GM19193 (cell line): Measurements from ENCODE around the gene UBE2QL1.

Experiments used
- POLR2A ChIP-seq: IDR thresholded peaks from 4 replicates; pipeline ENCODE4 v1.6.1; 2011; ENCODE audit not compliant: insufficient read depth, insufficient read length; ENCODE audit errors: extremely low read depth

UBE2QL1 gene

DNA sequence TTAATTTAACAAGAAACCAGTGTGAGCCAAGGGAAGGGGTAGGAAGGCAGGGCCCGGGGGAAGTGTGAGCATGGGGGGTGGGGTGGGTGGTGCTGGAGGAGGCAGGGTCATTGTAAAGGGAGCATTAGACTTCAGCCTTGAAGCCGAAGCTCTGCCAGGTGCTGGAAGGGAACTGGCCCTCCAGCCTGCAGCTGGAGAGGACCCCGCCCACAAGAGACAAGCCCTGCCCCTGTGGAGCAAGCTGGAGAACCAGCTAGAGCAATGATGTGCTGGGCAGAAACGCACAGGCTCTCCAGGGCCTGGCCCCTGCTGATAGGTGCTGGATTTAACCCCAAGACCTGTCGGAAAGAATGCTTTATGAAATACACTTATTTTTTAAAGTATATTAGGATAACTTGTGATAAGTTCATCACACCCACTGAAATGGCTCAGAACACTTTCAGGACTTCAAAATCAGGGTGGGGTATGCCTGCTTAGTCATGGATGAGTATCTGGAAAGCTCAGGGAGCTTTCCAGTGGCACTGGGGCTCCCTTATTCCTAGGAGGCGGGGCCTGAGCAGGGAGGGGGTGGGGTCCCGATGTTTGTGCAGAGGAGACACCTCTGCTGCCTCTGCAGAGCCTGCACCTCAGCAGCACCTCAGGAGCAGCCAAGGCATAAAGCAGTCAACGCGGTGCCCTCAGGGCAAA lies 27.1 kb downstream of the UBE2QL1 start:
- TF ChIP-seq POLR2A, result no peak

DNA sequence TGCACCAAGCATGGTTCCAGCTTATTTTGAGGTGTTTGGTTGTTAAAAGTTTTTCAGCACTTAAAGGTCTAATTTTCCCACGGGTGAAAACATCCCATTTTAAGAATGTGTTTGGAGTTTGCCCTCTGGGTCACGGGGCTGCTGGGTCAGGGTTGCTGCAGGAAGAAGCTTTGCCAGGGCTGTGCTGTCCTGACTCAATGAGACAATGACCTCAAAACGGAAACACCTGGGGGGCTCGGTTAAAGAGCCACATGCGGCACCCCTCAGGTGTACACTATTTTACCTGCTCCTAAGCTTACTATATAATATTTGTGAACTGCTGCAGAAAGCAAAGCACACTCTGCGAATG lies 27.6 kb downstream of the UBE2QL1 start:
- no peak for TF ChIP-seq POLR2A

DNA sequence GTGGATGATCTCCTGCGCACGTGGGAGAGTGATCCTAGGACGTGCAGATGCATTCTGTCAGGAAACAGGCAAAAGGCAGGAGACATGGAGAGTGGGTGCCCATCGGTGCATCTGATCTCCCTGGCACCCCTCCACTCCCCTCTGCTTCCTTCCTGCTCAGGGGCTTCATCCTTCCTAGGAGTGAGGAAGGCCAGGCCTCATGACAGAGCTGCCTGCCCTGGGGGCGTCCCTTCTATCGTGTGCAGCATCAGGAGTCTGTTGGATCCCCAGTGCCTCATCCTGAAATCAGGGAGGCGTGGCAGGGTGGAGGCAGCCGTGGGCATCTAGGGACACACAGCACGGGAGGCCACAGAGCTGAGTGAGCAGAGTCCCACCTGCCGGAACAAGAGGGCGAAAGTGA lies 30.1 kb downstream of the UBE2QL1 start:
- no peak for TF ChIP-seq POLR2A

DNA sequence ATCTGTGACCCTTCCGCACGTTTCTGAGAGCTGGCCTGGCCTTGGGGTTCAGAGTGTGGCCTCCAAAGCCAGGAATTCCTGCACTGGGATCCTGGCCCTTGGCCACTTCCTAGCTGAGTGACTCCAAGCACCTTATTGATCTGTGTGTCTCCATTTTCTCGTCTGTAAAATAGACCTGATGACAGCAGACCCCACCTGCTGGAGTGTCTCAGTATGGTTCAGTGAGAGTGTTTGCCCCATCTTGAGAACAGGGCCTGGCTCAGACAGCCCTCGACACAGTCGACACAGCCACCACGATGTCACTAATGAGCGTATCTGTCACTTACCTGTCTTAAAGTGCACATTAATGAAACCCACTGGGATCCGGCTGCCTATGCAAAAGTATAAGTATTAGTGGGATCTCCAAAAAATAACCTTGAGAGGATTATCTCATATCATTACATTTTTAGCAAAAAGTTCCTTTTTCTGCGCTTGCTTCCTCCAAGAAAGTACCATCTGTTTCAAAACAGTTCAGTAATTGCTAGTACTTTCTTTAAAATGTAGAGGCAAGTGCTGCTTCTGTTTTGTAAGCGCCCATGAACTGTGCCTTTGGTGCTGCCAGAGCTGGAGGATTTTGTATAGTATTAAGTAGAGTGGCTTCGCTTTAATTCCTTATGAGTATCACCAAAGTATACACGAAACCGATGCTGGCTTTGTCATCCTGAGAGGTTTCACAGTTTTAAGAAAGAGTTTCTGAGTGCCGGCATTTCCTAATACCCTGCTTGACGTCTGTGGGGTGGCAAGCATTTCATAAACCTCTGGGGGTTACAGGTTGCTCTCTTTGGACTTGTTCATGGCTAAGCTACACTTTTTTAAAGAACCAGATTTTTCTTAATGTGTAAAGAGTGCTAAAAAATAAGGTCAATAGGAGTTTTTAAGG lies 31.7 kb downstream of the UBE2QL1 start:
- TF ChIP-seq POLR2A, result no peak

DNA sequence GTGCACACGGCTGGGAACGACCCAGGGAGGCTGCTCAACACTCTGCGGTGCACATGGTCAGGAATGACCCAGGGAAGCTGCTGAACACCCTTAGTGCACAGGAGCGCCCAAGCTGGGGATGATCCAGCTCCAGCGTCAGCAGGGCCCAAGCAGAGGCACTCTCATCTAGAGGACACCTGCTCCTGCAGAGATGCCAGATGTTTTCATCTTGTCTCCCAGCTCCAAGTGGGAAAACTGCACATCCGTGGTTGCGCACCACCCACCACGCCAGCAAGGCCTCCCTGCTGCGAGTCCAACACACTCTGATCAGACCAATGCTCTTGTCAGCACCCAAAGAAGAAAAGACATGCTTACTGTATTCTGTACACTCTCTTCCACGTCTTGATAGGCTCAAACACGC lies 34.1 kb downstream of the UBE2QL1 start:
- no peak for TF ChIP-seq POLR2A

DNA sequence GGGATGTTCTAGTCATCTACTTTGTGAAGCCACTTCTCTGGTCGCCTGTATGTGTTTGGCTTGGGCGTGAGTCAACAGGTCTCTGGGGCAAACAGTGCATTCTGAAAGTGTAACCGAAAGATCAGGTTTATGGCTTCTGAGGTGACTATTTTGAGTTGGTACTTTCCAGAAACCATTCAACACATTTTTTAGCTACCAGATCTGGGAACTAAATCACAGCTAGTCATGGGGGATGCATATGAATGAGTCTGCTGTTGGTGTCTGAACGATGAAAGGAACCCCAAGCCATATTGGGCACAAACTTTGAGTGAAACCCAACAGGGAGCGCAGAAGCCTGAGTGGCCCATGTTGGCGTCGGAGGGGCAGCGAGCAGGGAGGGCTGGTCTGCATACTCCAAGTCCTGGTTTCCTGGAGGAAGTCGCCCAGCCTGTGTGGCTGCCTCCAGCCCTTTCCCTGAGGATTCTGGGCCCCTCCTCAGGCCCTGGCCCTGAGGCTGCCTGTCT lies 35.3 kb downstream of the UBE2QL1 start:
- no peak for TF ChIP-seq POLR2A

DNA sequence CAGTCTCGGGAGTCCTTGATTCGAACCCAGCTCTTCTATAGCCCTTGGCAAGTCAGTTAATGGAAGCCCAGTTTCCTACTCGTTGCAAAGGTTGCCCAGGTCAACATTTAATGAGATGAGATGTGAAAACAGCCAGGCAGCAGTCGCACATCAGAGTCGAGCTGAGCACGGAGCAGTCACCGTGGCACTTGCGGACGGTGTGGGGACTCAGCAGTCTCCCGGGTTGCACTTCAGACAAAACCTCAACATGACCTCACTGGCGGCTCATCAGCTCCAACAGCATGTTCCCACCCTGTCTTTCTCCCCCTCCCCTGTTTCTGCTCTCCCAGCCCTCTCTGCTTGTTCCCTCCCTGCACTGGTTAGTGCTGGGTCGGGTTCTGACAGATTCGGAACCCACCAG lies 35.8 kb downstream of the UBE2QL1 start:
- TF ChIP-seq POLR2A, result no peak

DNA sequence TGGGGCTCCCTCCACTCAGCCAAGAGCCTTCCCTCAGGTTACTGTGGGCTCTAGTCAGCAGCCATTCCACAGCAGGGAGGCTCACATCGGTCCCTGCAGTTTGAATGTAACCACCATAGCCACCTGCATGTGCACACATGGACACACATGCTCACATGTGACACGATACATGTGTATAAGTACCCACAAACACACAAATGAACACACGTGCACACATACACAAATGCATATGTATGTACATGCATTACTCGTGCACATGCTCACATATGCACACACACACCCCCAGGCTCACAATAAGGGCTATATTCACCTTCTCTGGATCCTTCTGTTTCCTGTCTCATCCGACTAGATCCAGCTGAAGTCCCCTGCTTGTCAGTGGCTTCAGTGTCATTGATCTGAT lies 36.2 kb downstream of the UBE2QL1 start:
- TF ChIP-seq POLR2A, result no peak

DNA sequence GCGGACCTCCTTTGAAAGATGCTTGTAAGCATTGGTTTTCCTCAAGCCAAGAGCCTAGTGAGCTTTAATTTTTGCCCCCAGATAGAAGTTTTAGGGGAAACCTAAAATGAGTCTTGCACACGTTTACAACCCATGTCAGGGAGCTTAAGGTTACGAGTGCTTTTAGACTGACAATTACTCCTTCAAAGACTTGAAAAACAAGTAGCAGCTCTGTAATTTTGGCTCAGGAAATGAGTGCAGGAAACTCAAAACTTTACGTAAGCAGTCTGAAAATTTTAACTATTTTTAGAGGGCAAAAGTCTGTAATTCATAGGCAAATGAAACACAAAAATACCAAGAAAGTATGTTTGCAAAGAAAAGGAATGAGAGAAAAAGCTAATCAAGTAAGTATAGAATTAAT lies 36.8 kb downstream of the UBE2QL1 start:
- no peak for TF ChIP-seq POLR2A

DNA sequence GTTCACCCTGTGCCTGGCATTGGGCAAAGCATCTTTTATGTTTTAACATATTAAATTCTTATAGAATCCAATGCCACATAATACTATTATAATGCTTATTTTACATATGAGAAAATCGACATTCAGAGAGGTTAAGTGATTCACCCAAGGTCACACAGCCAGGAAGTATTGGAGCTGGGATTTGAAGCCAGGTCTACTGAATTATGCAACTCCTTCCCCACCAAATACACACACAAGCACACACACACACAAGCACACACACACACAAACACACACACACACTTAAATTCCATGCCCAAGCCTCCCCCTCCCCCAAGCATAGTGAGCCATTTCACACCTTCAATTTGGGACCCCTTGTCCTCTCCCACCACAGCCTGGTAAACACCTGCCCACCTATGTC lies 37.4 kb downstream of the UBE2QL1 start:
- no peak for TF ChIP-seq POLR2A

DNA sequence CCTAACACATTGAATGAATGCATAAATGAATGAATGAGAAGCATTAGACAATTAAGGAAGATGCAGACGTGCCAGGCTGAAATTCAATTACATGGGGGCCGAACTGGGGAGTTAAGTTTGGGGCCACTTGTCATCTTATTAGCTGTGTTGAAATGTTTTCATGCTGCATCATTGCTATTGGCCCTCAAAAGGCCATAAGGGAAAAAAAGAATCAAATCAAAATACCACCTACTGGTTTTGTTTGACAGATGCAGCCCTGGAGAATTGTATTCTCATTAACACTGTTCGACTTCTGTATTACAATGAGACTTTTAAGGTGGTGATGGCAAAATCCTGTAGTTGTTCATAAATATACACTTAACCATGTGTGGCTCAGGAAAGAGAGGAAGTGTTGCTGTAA lies 38.4 kb downstream of the UBE2QL1 start:
- no peak for TF ChIP-seq POLR2A

DNA sequence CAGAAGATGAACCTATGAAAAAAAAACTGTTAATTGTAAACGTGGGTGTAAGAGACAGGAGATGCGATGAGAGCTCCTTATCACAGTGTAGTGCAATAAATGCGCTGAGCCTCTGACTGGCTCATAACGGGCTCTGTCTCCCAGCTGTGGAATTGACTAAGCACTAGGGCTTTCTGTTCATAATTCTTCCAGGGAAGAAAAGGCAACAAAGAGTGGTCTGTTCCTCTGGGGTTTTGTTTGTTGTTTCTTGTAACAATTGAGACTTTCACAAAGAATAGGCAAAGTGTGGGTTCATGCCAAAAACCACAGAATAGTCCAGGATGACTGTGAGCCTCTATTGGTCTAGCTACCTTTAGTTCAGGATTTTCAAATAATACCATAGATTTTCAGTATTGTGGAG lies 39.4 kb downstream of the UBE2QL1 start:
- no peak for TF ChIP-seq POLR2A

DNA sequence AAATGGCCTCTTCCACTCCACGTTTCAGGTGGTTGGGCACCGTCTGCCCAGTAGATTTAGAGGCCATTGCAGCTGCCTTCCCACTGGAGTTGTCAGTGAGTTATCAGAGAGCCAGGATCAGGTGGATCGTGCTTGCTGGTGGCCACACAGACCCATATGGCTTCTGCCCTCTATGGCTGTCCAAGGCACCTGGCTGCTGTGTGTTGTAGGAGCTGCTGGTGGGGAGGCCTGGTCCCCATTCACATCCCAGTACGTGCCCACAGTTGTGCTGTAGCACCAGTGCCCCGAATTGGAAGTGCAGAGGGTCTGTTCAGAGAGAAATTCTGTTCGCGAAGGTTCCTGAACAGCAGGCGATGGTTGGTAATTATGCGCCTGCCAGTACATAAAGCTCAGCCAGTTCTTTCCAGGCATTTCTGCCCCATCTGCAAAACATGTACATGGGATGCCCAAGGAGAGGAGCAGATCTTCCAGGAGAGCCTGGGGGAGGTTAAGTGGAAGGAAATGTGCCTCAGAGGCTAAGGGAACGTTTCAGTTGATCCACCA lies 41.1 kb downstream of the UBE2QL1 start:
- TF ChIP-seq POLR2A, result no peak

DNA sequence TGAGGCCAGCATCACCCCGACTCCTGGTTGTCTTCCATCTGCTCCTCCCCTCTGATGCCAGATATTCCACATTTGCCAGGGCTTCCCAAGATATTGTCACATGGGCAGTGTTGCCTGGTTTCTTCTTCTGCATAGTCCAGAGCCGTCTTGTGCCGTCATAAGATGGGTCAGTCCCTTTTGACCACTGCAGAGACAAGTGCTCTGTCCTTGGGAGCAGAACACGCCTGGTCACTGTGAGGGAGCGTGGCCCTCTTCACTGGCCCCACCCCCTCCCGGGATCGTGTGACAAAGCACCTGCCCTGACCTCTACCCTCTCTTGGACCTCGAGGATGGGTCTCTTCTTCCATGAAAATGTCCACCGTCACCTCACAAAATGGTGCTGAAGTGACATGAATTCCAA lies 41.6 kb downstream of the UBE2QL1 start:
- TF ChIP-seq POLR2A, result no peak

DNA sequence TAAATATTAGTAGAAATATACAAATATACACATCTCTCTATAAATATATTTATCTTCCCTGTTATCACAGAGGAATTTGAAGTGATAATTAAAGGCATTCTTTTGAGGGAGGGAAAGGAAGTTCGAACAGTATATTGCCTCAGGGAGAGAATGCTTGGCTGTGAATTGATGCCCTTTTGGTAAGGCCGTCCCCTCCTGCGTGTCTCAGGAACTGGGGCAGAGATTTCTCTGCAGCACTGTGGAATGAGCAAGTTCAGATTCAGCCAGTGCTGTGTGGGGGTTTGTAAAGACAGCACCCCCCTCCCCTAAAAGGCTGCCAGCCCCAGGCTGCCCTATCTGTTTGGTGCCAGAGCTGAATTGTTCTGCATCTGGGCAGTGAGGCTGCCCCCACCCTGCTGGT lies 42.0 kb downstream of the UBE2QL1 start:
- no peak for TF ChIP-seq POLR2A
